ENCODE data around the gene SLC52A3.

- TF ChIP-seq, protein P1, sequence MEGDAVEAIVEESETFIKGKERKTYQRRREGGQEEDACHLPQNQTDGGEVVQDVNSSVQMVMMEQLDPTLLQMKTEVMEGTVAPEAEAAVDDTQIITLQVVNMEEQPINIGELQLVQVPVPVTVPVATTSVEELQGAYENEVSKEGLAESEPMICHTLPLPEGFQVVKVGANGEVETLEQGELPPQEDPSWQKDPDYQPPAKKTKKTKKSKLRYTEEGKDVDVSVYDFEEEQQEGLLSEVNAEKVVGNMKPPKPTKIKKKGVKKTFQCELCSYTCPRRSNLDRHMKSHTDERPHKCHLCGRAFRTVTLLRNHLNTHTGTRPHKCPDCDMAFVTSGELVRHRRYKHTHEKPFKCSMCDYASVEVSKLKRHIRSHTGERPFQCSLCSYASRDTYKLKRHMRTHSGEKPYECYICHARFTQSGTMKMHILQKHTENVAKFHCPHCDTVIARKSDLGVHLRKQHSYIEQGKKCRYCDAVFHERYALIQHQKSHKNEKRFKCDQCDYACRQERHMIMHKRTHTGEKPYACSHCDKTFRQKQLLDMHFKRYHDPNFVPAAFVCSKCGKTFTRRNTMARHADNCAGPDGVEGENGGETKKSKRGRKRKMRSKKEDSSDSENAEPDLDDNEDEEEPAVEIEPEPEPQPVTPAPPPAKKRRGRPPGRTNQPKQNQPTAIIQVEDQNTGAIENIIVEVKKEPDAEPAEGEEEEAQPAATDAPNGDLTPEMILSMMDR (IDR thresholded peaks at IDR 0.05), result no peak
- TF ChIP-seq POLR2A (IDR thresholded peaks at IDR 0.05), result no peak
Measured at GRCh38 chr20:714453-714852, 53.8 kb downstream of the SLC52A3 start.
